B cell (primary cell): Measurements from ENCODE around the gene C11orf86. TPM values are rescaled to one million over a fixed set of nuclear protein-coding genes. Genes with fewer than 3 reads are reported as not detected.

Source experiments
- ATAC-seq: fragments of 200-7000 bp; cut with Tn5 transposase; one replicate; pipeline ENCODE4 v1.10.0; 2021; ENCODE audit warnings: low read depth, mild to moderate bottlenecking, moderate number of reproducible peaks, moderate library complexity
- CTCF ChIA-PET: fragments of 350-600 bp; sonication (Branson Sonifier 250); formaldehyde crosslinking; loops from one replicate; lab custom pipeline; 2021; ENCODE audit warnings: antibody characterized with exemption, inconsistent platforms; lab: Charles Lee
- POLR2A ChIA-PET: fragments of 350-600 bp; sonication (Branson Sonifier 250); formaldehyde crosslinking; loops from one replicate; lab custom pipeline; 2021; ENCODE audit warnings: antibody characterized with exemption; lab: Charles Lee
- DNase-seq: peaks from one replicate; pipeline ENCODE4 v3.0.0; 2013
- H2AFZ ChIP-seq: 2 replicates; pipeline ENCODE4 v1.6.1; 2012; ENCODE audit warnings: mild to moderate bottlenecking, low read depth, low read length; ENCODE audit not compliant: insufficient read depth, poor library complexity, severe bottlenecking
- H3K27ac ChIP-seq, 2 donors: 1 replicate in 1 of 2; 2 replicates in 1 of 2; pipeline ENCODE4 v1.5.1; 2012 to 2013; ENCODE audit warnings: low read length in 2 of 2, mild to moderate bottlenecking in 2 of 2, moderate library complexity in 1 of 2
- H3K27me3 ChIP-seq, 4 experiments: fragments of 200-600 bp in 1 of 4; sonication (generic) in 1 of 4; replicated peaks in 1 of 4; 1 replicate in 2 of 4; 2 replicates in 2 of 4; pipeline versions ENCODE4 v1.6.1 to v1.7.0; 2013 to 2016; ENCODE audit warnings: low read length in 3 of 4, mild to moderate bottlenecking in 2 of 4, mixed read lengths in 1 of 4, moderate library complexity in 1 of 4; ENCODE audit not compliant: insufficient read depth in 4 of 4, control insufficient read depth in 3 of 4; ENCODE audit errors: control extremely low read depth in 1 of 4
- H3K36me3 ChIP-seq, 2 experiments: replicated peaks in 1 of 2; 1 replicate in 1 of 2; 2 replicates in 1 of 2; pipeline versions ENCODE4 v1.6.1 to v1.7.1; 2013; ENCODE audit warnings: low read length in 1 of 2; ENCODE audit not compliant: insufficient read depth in 2 of 2, control insufficient read depth in 1 of 2; ENCODE audit errors: control extremely low read depth in 1 of 2, extremely low read depth in 1 of 2
- H3K4me1 ChIP-seq, 2 donors: fragments of 200-600 bp in 1 of 2; sonication (generic) in 1 of 2; 1 replicate in 1 of 2; 2 replicates in 1 of 2; pipeline versions ENCODE4 v1.5.1 to v1.6.1; 2013 to 2017; ENCODE audit warnings: low read length in 2 of 2; ENCODE audit not compliant: control insufficient read depth in 2 of 2, insufficient read depth in 2 of 2
- H3K4me2 ChIP-seq: replicated peaks from 2 replicates; pipeline ENCODE3; 2012; ENCODE audit warnings: mild to moderate bottlenecking, low read depth, low read length; ENCODE audit not compliant: poor library complexity, severe bottlenecking
- H3K4me3 ChIP-seq, 5 experiments: fragments of 200-600 bp in 1 of 5; sonication (generic) in 1 of 5; 1 replicate in 3 of 5; 2 replicates in 2 of 5; pipeline versions ENCODE4 v1.5.1 to v1.7.0; 2011 to 2016; ENCODE audit warnings: low read length in 4 of 5, mild to moderate bottlenecking in 4 of 5, low read depth in 2 of 5, control low read depth in 1 of 5, moderate library complexity in 1 of 5; ENCODE audit not compliant: insufficient read depth in 1 of 5; ENCODE audit errors: control extremely low read depth in 1 of 5, extremely low read depth in 1 of 5
- H3K79me2 ChIP-seq: fragments of 200-600 bp; sonication (generic); one replicate; pipeline ENCODE4 v1.6.0; 2016; ENCODE audit warnings: low read length; ENCODE audit not compliant: control insufficient read depth, insufficient read depth
- H3K9ac ChIP-seq: fragments of 200-600 bp; sonication (generic); 2 replicates; pipeline ENCODE4 v1.6.1; 2017; ENCODE audit warnings: mild to moderate bottlenecking, low read length, moderate library complexity
- H3K9me3 ChIP-seq, 3 donors: one replicate each; pipeline versions ENCODE4 v1.6.1 to v1.7.1; 2013; ENCODE audit warnings: low read length in 2 of 3; ENCODE audit not compliant: control insufficient read depth in 2 of 3, insufficient read depth in 1 of 3; ENCODE audit errors: control extremely low read depth in 1 of 3
- H4K20me1 ChIP-seq: 2 replicates; pipeline ENCODE4 v1.6.0; 2012; ENCODE audit warnings: mild to moderate bottlenecking, low read length; ENCODE audit not compliant: insufficient read depth, control insufficient read depth, poor library complexity, severe bottlenecking
- H3K27ac Mint-ChIP-seq: one replicate; pipeline ENCODE4 v1.8.0; 2021; ENCODE audit warnings: mixed read lengths
- H3K27me3 Mint-ChIP-seq: one replicate; pipeline ENCODE4 v1.8.0; 2021; ENCODE audit warnings: mixed read lengths
- H3K4me1 Mint-ChIP-seq: one replicate; pipeline ENCODE4 v1.8.0; 2021; ENCODE audit warnings: mixed read lengths
- H3K4me3 Mint-ChIP-seq: one replicate; pipeline ENCODE4 v1.8.0; 2021; ENCODE audit warnings: mixed read lengths
- H3K9me3 Mint-ChIP-seq: one replicate; pipeline ENCODE4 v1.8.0; 2022; ENCODE audit warnings: mixed read lengths; ENCODE audit not compliant: insufficient read depth
- EZH2 ChIP-seq: IDR thresholded peaks from 2 replicates; pipeline ENCODE4 v1.6.1; 2012; ENCODE audit warnings: borderline replicate concordance, low read depth, mild to moderate bottlenecking, moderate library complexity, low read length; ENCODE audit not compliant: insufficient read depth, poor library complexity, severe bottlenecking
- WGBS: methylation state at CpG from one replicate; pipeline ENCODE4 v1.1.5; 2013; ENCODE audit warnings: missing lambda C conversion rate; ENCODE audit not compliant: insufficient coverage; 5-methylcytosine and 5-hydroxymethylcytosine counted together
- intact Hi-C: fragments of 100-400 bp; cut with micrococcal nuclease; formaldehyde crosslinking; loops from one replicate; pipeline ENCODE4 v1.10.0; 2022
- polyA plus RNA-seq: library from polyadenylated mRNA; depleted of rRNA; stranded (reverse); fragments of >200 nt; gene quantifications from 2 replicates; pipeline ENCODE4 v1.2.3, GENCODE V29; 2012
- total RNA-seq, 2 donors: library from RNA; stranded (reverse); fragments of 120-200 nt in 1 of 2; gene quantifications; 1 replicate in 1 of 2; 2 replicates in 1 of 2; pipeline versions ENCODE4 v1.2.3 to v1.2.4, GENCODE V29; 2013 to 2022
- TF ChIP-seq, protein P1 (sequence below): fragments of 200-600 bp; IDR thresholded peaks from one replicate; pipeline ENCODE4 v1.8.0; 2022; ENCODE audit warnings: antibody characterized with exemption, mild to moderate bottlenecking

Gene C11orf86
- total and polyA plus RNA-seq, 2 donors (not counting 1 experiment from before 2014, with no cell fraction given): not detected

DNA sequence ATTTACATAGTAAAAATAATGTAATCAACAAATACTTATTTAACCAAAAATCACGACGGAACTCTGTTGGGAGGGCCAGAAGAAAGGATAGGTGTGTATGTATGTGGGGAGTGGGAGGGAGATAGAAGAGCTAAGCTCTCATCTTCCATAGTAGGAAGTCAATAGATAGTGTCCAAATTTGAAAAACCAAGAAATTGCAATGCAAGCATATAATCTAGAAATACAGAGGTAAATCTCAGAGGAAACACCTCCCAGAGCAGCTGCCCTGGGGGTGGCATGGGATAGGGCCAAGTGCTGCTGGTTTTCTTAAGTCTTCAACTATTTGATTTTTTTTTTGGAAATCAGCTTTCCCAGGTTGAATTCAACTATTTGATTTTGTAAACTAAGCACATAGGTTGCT, 16.9 kb downstream of the C11orf86 start:
- intact Hi-C loops: no loop called here
- no peak overlapping the region for H3K4me3 ChIP-seq
- H3K27me3 Mint-ChIP-seq: peaks cover 27% of the 10 kb centered on the region
- no peaks in the 10 kb centered on the region for H3K79me2 ChIP-seq
- ATAC-seq: no peak
- H3K4me1 ChIP-seq: no peaks in the 10 kb centered on the region
- ChIA-PET POLR2A (no interaction called here), CTCF (interaction anchor here (0.8 kb wide), 1 partner anchor 157 kb away, joined by 3 read pairs; no protein-coding TSS in a partner anchor)
- H3K9me3 Mint-ChIP-seq: no peaks in the 10 kb centered on the region
- WGBS: no CpG with 5 or more reads among the region's 2 CpGs
- H3K4me1 Mint-ChIP-seq: no peaks in the 10 kb centered on the region
- no peaks in the 10 kb centered on the region for H3K36me3 ChIP-seq
- TF ChIP-seq EZH2: no peak
- TF ChIP-seq, protein P1, sequence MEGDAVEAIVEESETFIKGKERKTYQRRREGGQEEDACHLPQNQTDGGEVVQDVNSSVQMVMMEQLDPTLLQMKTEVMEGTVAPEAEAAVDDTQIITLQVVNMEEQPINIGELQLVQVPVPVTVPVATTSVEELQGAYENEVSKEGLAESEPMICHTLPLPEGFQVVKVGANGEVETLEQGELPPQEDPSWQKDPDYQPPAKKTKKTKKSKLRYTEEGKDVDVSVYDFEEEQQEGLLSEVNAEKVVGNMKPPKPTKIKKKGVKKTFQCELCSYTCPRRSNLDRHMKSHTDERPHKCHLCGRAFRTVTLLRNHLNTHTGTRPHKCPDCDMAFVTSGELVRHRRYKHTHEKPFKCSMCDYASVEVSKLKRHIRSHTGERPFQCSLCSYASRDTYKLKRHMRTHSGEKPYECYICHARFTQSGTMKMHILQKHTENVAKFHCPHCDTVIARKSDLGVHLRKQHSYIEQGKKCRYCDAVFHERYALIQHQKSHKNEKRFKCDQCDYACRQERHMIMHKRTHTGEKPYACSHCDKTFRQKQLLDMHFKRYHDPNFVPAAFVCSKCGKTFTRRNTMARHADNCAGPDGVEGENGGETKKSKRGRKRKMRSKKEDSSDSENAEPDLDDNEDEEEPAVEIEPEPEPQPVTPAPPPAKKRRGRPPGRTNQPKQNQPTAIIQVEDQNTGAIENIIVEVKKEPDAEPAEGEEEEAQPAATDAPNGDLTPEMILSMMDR: no peak
- H3K9me3 ChIP-seq: no peaks in the 10 kb centered on the region
- no peaks in the 10 kb centered on the region for H4K20me1 ChIP-seq
- no peak overlapping the region for H3K27ac ChIP-seq
- peaks cover 0 to 7% (median 0%) of the 10 kb centered on the region in 4 experiments for H3K27me3 ChIP-seq
- no peak overlapping the region for H3K9ac ChIP-seq
- no peak overlapping the region for H3K4me2 ChIP-seq
- DNase-seq: no peak
- H3K4me3 Mint-ChIP-seq: no peak overlapping the region
- no peak overlapping the region for H3K27ac Mint-ChIP-seq
- no peak overlapping the region for H2AFZ ChIP-seq

DNA sequence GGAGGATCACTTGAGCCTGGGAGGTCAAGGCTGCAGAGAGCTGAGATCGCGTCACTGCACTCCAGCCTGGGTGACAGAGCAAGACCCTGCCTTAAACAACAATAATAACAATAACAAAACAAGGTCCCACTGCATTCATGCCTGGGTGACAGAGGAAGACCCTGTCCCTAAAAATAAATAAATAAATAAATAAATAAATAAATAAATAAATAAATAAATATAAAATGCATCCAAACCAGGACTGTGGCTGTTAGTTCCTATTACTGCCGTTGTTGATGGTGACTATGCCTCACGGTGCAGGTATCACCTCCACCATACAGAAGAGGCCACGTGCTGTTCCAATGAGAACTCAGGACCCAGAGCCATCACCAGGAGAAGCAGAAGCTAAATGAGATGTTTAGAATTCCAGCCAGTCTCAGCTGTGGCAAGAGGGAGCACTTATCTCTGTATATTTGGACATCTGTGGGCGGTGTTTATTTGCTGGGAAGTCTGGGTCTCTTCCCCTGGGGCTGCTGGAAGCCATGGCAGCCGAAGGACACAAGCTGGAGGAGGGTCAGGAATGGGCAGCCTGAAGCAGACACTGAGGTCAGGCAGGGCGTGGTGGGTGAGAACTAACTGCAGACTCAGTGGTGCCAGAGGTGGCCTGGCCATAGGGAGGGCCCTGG, 21.6 kb downstream of the C11orf86 start:
- 80% methylated on average over 3 of the region's 8 CpGs for WGBS
- Mint-ChIP-seq H3K4me1 (no peaks in the 10 kb centered on the region), H3K27me3 (peaks cover 33% of the 10 kb centered on the region), H3K4me3 (no peak overlapping the region), H3K27ac (no peak overlapping the region), H3K9me3 (no peaks in the 10 kb centered on the region)
- TF ChIP-seq, protein P1: no peak
- TF ChIP-seq EZH2: no peak
- Histone ChIP-seq H3K9ac (no peak overlapping the region), H3K79me2 (no peaks in the 10 kb centered on the region), H3K9me3 (no peaks in the 10 kb centered on the region), H3K27me3 (peaks cover 0 to 19% (median 0%) of the 10 kb centered on the region in 4 experiments), H2AFZ (no peak overlapping the region), H3K4me3 (no peak overlapping the region), H3K27ac (no peak overlapping the region), H3K36me3 (no peaks in the 10 kb centered on the region), H4K20me1 (no peaks in the 10 kb centered on the region), H3K4me2 (no peak overlapping the region), H3K4me1 (no peaks in the 10 kb centered on the region)
- intact Hi-C loops: no loop called here
- DNase-seq: no peak
- ChIA-PET CTCF (no interaction called here), POLR2A (no interaction called here)
- ATAC-seq: no peak
